ENCODE measurements around the gene GALNT11.

GALNT11 gene

DNA sequence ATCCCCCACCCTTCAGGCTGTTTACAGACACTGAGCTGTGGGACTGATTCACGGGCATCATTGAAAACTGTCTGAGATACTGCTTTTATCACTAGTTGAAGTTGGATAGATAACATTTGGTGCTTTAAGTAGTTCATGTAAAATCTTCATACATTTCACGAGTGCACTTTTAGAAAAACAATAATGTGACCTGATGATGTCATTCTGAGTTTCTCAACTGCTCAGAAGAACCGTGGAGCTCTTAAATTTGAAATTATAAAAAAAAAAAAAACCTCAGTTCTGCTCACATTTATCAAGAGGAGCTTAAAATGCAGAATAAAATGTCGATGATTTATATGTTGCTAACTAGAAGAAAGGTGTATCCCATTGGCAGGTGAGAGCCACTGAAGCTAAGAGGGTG lies 81.5 kb downstream of the GALNT11 start:
- Histone ChIP-seq H3K9me3 (no peaks in the 10 kb centered on the region), H3K27me3 (no peaks in the 10 kb centered on the region), H3K4me1 (no peaks in the 10 kb centered on the region), H3K36me3 (peaks cover 18% of the 10 kb centered on the region), H3K4me3 (ENCODE audit: low read depth, low read length) (no peak overlapping the region)
- TF ChIP-seq, protein P1, sequence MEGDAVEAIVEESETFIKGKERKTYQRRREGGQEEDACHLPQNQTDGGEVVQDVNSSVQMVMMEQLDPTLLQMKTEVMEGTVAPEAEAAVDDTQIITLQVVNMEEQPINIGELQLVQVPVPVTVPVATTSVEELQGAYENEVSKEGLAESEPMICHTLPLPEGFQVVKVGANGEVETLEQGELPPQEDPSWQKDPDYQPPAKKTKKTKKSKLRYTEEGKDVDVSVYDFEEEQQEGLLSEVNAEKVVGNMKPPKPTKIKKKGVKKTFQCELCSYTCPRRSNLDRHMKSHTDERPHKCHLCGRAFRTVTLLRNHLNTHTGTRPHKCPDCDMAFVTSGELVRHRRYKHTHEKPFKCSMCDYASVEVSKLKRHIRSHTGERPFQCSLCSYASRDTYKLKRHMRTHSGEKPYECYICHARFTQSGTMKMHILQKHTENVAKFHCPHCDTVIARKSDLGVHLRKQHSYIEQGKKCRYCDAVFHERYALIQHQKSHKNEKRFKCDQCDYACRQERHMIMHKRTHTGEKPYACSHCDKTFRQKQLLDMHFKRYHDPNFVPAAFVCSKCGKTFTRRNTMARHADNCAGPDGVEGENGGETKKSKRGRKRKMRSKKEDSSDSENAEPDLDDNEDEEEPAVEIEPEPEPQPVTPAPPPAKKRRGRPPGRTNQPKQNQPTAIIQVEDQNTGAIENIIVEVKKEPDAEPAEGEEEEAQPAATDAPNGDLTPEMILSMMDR (IDR thresholded peaks at IDR 0.05; ENCODE audit: low read depth, low read length), result no peak
- DNase-seq, result no peak

DNA sequence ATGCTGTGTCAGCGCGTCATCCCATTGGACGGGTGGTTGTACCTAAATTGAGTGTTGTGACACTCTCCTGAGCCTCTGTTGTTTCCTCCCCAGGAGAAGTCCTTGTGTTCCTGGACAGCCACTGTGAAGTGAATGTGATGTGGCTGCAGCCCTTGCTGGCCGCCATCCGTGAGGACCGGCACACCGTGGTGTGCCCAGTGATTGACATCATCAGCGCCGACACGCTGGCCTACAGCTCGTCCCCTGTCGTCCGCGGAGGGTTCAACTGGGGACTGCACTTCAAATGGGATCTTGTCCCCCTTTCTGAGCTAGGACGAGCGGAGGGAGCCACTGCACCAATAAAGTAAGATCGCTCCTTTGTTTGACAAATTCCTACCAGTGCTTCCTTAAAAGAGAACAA lies 82.5 kb downstream of the GALNT11 start:
- Histone ChIP-seq H3K36me3 (peaks cover 15% of the 10 kb centered on the region), H3K4me1 (no peaks in the 10 kb centered on the region), H3K27me3 (no peaks in the 10 kb centered on the region), H3K9me3 (no peaks in the 10 kb centered on the region), H3K4me3 (ENCODE audit: low read depth, low read length) (no peak overlapping the region)
- TF ChIP-seq, protein P1 (IDR thresholded peaks at IDR 0.05; ENCODE audit: low read depth, low read length), result no peak
- no peak for DNase-seq

DNA sequence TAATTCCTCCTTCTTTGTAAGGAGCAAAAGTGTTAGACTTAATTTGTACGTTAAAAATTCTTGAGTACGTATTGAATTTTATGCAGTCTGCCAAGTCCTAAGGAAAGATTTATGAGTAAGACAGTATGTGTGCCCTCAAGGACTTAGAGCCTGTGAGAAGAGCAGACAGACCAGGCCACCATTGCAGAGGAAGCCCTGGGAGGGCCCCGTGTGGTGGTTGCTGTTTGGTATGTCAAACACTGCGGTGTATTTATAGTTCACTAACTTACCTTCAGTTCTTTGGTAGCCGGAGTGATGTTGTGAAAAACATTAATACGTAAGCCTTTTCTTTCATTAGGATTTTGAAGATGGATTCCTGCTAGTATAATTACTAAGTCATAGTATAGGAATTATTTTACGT lies 82.9 kb downstream of the GALNT11 start:
- no peak overlapping the region for H3K4me3 ChIP-seq (ENCODE audit: low read depth, low read length)
- TF ChIP-seq, protein P1 (IDR thresholded peaks at IDR 0.05; ENCODE audit: low read depth, low read length), result no peak
- H3K36me3 ChIP-seq, result peaks cover 12% of the 10 kb centered on the region
- no peak for DNase-seq
- H3K4me1 ChIP-seq, result no peaks in the 10 kb centered on the region
- no peaks in the 10 kb centered on the region for H3K9me3 ChIP-seq
- H3K27me3 ChIP-seq, result no peaks in the 10 kb centered on the region

DNA sequence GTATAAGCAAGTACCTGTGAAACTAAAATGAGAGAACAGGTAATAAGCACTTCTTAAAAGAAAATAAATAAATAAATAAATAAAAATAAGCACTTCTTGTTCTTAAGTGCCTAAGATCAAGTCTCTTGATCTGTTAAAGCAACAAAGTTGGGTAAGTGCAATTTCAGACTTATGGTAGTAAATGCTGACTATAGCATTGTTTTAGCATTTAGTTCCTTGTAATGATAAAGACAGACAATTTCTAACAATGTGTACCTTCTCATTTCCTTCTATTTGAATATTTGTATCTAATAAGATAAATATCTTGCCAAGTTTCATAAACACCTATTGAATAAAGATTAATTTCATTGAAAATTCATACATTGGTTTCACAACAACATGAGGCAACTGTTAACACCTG lies 87.4 kb downstream of the GALNT11 start:
- TF ChIP-seq, protein P1 (IDR thresholded peaks at IDR 0.05; ENCODE audit: low read depth, low read length), result no peak
- peaks cover 37% of the 10 kb centered on the region for H3K36me3 ChIP-seq
- no peaks in the 10 kb centered on the region for H3K27me3 ChIP-seq

DNA sequence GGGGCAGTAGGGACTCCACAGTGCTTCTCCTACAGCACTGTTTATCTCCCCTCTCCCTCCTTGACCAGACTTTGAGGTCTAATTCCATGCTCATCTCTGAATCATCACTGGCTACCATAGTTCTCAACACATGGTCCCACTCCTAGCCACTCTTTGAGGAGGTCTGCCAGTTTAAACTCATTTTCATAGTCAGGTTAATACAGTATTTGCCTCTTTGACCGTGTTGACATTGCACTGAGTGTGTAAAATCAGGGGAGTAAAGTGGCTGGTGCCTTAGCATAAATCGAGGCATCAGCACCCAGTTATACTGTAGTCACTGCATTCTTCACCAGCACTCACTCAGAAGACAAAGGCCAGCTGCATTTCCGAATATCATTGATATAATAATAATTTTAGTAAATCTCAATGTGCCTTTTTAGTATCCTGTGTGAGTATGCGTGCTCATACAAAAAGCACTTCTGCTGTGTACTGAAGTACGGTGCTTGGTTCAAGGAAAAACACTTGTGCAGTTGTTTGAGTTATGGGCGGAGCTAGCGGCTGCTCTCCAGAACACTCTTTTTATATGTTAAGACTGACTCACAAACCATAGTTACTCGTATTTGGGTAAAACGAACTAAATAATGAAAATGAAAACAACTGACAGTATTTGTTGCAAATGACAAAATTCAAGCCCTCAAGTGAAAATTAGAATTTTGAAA lies 89.7 kb downstream of the GALNT11 start:
- H3K36me3 ChIP-seq, result peaks cover 48% of the 10 kb centered on the region
- TF ChIP-seq, protein P1 (IDR thresholded peaks at IDR 0.05; ENCODE audit: low read depth, low read length), result no peak
- no peak overlapping the region for H3K4me3 ChIP-seq (ENCODE audit: low read depth, low read length)
- H3K9me3 ChIP-seq, result no peaks in the 10 kb centered on the region
- no peak for DNase-seq
- no peaks in the 10 kb centered on the region for H3K27me3 ChIP-seq
- H3K4me1 ChIP-seq, result no peaks in the 10 kb centered on the region

More for the DNA sequence above, 87.4 kb downstream of the GALNT11 start:
- H3K4me3 ChIP-seq (ENCODE audit: low read depth, low read length), result no peak overlapping the region
- H3K4me1 ChIP-seq, result no peaks in the 10 kb centered on the region
- no peaks in the 10 kb centered on the region for H3K9me3 ChIP-seq
- DNase-seq, result no peak

DNA sequence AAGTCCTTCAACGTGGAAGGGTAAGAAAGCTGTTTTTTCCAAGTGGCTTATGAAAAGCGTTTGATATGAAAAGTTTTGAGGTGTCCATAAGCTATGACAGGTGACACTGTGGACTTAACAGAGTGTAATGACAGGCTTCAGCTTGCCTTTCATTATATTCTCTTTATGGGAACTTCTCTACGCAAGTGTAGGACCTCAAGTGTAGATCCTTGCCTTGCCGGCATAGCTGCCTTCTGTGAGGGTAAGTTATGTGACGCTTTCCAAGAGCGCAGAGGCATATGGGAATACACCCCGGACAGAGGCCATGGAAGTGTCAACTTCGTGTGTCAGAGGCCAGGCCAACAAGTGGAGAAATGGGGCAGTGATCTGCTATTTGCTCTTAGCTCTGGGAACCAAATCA lies 91.9 kb downstream of the GALNT11 start:
- Histone ChIP-seq H3K9me3 (no peaks in the 10 kb centered on the region), H3K27me3 (no peaks in the 10 kb centered on the region), H3K4me3 (ENCODE audit: low read depth, low read length) (no peak overlapping the region), H3K36me3 (peaks cover 68% of the 10 kb centered on the region), H3K4me1 (no peaks in the 10 kb centered on the region)
- DNase-seq, result no peak
- TF ChIP-seq, protein P1 (IDR thresholded peaks at IDR 0.05; ENCODE audit: low read depth, low read length), result no peak
